ENCODE data around the gene LRRC1. TPM values are rescaled to one million over a fixed set of nuclear protein-coding genes. Genes with fewer than 3 reads are reported as not detected.
"Not testable (repeated sequence)": the region's sequence is repeated elsewhere in the genome, so short reads cannot be mapped to it uniquely, and the experiment has no call there.

The LRRC1 gene
- total RNA-seq, 1 donor from 2014 or later: 2.6 TPM

DNA sequence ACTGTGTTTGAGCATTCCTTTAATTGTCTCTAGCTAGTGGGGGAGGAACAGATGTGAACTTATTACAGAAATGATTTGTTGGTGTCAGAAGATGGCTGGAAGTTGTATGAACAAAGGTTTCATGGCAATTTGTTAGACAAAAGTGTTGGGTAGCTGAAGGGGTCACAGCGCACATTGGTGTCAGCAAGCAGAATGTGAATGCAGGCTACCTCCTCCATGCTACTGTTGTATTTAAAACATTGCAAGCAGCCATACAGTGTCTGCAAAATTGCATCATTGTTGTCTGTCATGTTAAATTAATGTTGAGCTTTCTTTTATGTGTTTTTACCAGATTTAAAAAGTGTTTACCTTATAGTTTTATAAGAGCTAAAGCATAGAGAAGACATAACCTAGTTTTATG is 6.2 kb downstream of the LRRC1 start:
- no peak overlapping the region for H3K4me3 Mint-ChIP-seq (ENCODE audit: unreplicated experiment)
- TF ChIP-seq, protein P1, sequence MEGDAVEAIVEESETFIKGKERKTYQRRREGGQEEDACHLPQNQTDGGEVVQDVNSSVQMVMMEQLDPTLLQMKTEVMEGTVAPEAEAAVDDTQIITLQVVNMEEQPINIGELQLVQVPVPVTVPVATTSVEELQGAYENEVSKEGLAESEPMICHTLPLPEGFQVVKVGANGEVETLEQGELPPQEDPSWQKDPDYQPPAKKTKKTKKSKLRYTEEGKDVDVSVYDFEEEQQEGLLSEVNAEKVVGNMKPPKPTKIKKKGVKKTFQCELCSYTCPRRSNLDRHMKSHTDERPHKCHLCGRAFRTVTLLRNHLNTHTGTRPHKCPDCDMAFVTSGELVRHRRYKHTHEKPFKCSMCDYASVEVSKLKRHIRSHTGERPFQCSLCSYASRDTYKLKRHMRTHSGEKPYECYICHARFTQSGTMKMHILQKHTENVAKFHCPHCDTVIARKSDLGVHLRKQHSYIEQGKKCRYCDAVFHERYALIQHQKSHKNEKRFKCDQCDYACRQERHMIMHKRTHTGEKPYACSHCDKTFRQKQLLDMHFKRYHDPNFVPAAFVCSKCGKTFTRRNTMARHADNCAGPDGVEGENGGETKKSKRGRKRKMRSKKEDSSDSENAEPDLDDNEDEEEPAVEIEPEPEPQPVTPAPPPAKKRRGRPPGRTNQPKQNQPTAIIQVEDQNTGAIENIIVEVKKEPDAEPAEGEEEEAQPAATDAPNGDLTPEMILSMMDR (IDR thresholded peaks at IDR 0.05; ENCODE audit: partially characterized antibody, unreplicated experiment): no peak

DNA sequence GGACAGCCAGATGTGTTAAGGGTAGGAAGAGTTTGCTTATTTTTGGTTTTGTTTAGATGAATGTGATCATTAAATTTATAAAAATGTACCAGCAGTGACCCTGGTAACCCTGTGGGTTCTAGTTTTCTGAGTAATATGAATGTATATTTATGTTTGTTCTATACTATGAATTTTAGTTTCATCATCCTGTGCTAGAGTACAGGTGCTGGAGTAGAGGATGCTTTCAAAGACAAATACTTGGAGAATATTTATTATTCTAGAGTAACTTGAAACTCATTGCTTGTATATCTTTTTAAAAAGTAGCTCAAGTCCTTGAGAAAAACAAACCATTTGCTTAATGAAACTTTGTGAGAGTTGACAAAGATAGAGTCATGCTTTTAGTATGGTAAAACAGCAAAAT is 7.8 kb downstream of the LRRC1 start:
- H3K27ac Mint-ChIP-seq (ENCODE audit: unreplicated experiment): no peak overlapping the region
- H3K4me3 Mint-ChIP-seq (ENCODE audit: unreplicated experiment): no peak overlapping the region
- no peaks in the 10 kb centered on the region for H3K9me3 Mint-ChIP-seq (ENCODE audit: unreplicated experiment)
- H3K36me3 Mint-ChIP-seq (ENCODE audit: unreplicated experiment): no peaks in the 10 kb centered on the region
- TF ChIP-seq, protein P1 (IDR thresholded peaks at IDR 0.05; ENCODE audit: partially characterized antibody, unreplicated experiment): no peak
- peaks cover 2% of the 10 kb centered on the region for H3K27me3 Mint-ChIP-seq (ENCODE audit: unreplicated experiment)
- DNase-seq: no peak
- peaks cover 6% of the 10 kb centered on the region for H3K4me1 Mint-ChIP-seq (ENCODE audit: low read depth, unreplicated experiment)

More for the DNA sequence above, 6.2 kb downstream of the LRRC1 start:
- Mint-ChIP-seq H3K36me3 (ENCODE audit: unreplicated experiment) (no peaks in the 10 kb centered on the region), H3K9me3 (ENCODE audit: unreplicated experiment) (peaks cover 3% of the 10 kb centered on the region), H3K27me3 (ENCODE audit: unreplicated experiment) (peaks cover 5% of the 10 kb centered on the region), H3K27ac (ENCODE audit: unreplicated experiment) (no peak overlapping the region), H3K4me1 (ENCODE audit: low read depth, unreplicated experiment) (peaks cover 9% of the 10 kb centered on the region)
- DNase-seq: no peak

DNA sequence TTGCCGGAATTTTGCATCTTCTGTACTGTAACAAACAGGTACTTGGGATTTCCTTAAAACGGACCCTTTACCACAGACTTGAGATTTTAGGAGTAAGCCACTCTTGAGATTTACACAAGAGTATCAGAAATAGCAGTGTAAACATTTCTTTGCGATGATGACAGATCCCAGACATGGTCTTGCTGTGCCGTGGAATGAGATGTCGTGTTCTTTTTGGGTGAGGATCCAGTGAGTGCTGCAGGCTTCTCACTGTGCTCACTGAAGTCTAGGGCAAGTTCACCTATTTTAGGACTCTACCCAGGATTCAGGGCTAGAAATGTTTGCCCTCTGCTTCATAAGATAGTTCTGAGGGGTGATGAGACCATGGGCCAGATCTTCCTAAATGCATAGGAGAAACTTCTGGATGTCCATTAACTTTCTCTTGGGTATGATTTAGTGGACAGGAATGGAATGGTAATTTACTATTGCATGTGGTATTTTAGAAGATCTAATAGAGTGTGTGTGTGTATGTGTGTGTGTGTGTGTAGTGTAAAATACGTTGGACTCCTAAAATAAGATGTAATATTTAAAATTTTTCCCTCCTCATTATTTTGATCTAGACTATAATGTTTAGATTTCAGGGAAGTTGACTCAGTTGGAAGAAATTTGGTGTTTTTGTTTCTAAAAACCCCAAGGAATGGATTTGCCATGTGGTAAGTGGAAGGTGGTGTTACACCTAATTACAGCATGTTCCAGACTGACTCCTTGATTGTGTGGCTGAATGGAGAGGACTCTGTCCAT is 8.5 kb downstream of the LRRC1 start:
- Mint-ChIP-seq H3K36me3 (ENCODE audit: unreplicated experiment) (no peaks in the 10 kb centered on the region), H3K9me3 (ENCODE audit: unreplicated experiment) (no peaks in the 10 kb centered on the region), H3K27me3 (ENCODE audit: unreplicated experiment) (peaks cover 2% of the 10 kb centered on the region), H3K4me1 (ENCODE audit: low read depth, unreplicated experiment) (peaks cover 6% of the 10 kb centered on the region), H3K27ac (ENCODE audit: unreplicated experiment) (no peak overlapping the region), H3K4me3 (ENCODE audit: unreplicated experiment) (no peak overlapping the region)
- TF ChIP-seq, protein P1 (IDR thresholded peaks at IDR 0.05; ENCODE audit: partially characterized antibody, unreplicated experiment): no peak
- no peak for DNase-seq

DNA sequence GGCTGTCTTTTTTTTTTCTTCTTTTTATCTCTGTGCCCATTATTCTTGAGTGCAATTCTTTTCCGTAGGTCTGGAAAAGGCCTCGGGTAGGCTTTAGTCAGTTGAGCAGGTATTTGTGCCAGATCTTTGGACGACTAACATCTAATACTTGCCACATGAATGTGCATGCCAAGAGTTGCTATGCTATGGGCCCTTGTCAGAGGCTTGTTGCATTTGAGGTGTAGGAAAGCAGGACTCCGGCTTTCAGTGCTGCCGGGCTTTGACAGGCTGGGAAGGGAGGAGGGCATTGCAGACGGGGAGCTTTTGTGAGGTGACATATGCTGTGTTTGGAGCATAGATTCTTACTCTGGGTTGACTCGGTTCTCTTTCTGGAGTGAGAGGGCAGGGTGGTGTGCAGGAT is 10.2 kb downstream of the LRRC1 start:
- H3K27ac Mint-ChIP-seq (ENCODE audit: unreplicated experiment): no peak overlapping the region
- H3K36me3 Mint-ChIP-seq (ENCODE audit: unreplicated experiment): no peaks in the 10 kb centered on the region
- H3K4me3 Mint-ChIP-seq (ENCODE audit: unreplicated experiment): no peak overlapping the region
- H3K27me3 Mint-ChIP-seq (ENCODE audit: unreplicated experiment): peaks cover 2% of the 10 kb centered on the region
- peaks cover 6% of the 10 kb centered on the region for H3K4me1 Mint-ChIP-seq (ENCODE audit: low read depth, unreplicated experiment)
- TF ChIP-seq, protein P1 (IDR thresholded peaks at IDR 0.05; ENCODE audit: partially characterized antibody, unreplicated experiment): no peak
- no peaks in the 10 kb centered on the region for H3K9me3 Mint-ChIP-seq (ENCODE audit: unreplicated experiment)
- no peak for DNase-seq

DNA sequence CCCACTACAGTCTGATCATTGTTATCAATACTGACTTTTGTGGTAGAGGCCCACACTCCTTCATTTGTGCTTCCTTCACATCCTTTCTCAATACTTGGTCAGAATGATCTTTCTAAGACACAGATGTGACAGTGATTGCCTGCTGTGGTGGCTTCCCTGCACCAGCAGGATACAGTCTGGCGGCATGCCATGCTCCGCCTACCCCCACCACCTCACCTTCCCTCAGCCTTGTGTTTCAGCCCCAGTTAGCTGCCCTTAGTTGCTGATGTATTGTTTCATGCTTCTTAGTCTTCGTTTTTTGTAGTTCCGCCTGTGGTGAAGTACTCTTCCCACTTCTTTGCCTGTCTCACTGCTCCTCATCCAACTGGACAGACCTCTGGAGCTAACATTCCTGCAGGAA is 10.9 kb downstream of the LRRC1 start:
- no peak for DNase-seq
- no peaks in the 10 kb centered on the region for H3K36me3 Mint-ChIP-seq (ENCODE audit: unreplicated experiment)
- no peak overlapping the region for H3K4me3 Mint-ChIP-seq (ENCODE audit: unreplicated experiment)
- H3K9me3 Mint-ChIP-seq (ENCODE audit: unreplicated experiment): no peaks in the 10 kb centered on the region
- TF ChIP-seq, protein P1 (IDR thresholded peaks at IDR 0.05; ENCODE audit: partially characterized antibody, unreplicated experiment): no peak
- H3K27me3 Mint-ChIP-seq (ENCODE audit: unreplicated experiment): peaks cover 2% of the 10 kb centered on the region
- peaks cover 6% of the 10 kb centered on the region for H3K4me1 Mint-ChIP-seq (ENCODE audit: low read depth, unreplicated experiment)
- no peak overlapping the region for H3K27ac Mint-ChIP-seq (ENCODE audit: unreplicated experiment)

DNA sequence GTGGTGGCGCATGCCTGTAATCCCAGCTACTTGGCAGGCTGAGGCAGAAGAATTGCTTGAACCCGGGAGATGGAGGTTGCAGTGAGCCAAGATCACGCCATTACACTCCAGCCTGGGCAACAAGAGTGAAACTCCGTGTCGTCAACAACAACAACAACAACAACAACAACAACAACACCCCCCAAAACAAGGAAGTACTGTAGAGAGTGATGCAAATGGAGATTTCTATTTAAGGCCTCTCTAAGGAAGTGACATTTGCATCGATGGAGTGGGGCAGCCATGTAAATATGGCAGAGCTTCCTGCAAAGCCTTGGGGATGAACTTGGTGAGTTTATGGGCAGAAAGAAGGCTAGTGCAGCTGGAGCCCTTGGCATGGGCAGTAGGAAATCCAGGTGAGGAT is 12.8 kb downstream of the LRRC1 start:
- DNase-seq; H3K9me3 Mint-ChIP-seq (ENCODE audit: unreplicated experiment); H3K36me3 Mint-ChIP-seq (ENCODE audit: unreplicated experiment); H3K4me3 Mint-ChIP-seq (ENCODE audit: unreplicated experiment); H3K27ac Mint-ChIP-seq (ENCODE audit: unreplicated experiment); H3K4me1 Mint-ChIP-seq (ENCODE audit: low read depth, unreplicated experiment); H3K27me3 Mint-ChIP-seq (ENCODE audit: unreplicated experiment): not testable (repeated sequence)

All from glutamatergic neuron (in vitro differentiated cells).